Islet precursor cell (in vitro differentiated cells): Measurements from ENCODE around the gene UIMC1.
"Not testable (repeated sequence)": the region's sequence is repeated elsewhere in the genome, so short reads cannot be mapped to it uniquely, and the experiment has no call there.

Experiments used
- DNase-seq: peaks from one replicate; pipeline ENCODE4 v3.0.0-alpha.2; 2018

Gene UIMC1

GRCh38 chr5:177005619-177006264 is 837 bp downstream of the UIMC1 start:
- DNase-seq = peak; percentile 78

DNA sequence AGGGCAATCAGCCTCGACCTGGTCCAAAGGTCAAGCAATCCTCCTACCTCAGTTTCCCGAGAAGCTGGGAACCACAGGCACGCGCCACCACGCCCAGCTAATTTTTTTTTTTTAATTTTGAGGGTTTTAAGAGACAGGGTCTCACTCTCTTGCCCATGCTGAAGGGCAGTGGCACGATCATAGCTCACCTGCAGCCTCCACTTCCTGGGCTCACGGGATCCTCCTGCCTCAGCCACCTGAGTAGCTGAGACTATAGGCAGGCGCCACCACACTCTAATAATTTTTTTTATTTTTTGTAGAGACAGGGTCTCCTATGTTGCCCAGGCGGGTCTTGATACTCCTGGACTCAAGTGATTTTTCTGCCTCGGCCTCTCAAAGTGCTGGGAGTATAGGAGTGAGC is 1.6 kb downstream of the UIMC1 start:
- no peak for DNase-seq

DNA sequence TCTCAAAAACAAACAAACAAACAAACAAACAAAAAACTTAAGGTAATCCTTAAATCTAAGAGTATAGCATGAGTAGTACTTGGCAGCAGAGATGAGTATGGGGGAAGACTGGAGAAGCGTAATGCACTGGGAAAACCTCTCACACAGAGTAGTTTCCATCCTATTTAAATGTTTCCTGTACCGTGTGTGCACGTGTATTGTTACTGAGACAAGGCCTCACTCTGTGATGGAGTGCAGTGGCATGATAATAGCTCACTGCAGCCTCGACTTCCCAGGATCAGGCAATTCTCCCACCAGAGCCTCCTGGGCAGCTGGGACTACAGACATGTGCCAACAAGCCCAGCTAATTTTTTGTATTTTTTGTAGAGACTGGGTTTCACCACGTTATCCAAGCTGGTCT is 2.9 kb downstream of the UIMC1 start:
- no peak for DNase-seq

- not testable (repeated sequence) for DNase-seq
Measured at GRCh38 chr5:176999526-176999925, 7.1 kb downstream of the UIMC1 start.

GRCh38 chr5:176998828-176999227 is 7.8 kb downstream of the UIMC1 start:
- DNase-seq = no peak

- no peak for DNase-seq
Measured at GRCh38 chr5:176996780-176997179, 9.8 kb downstream of the UIMC1 start.

GRCh38 chr5:176995896-176996767 is 10.4 kb downstream of the UIMC1 start:
- DNase-seq = no peak

- DNase-seq = no peak
Measured at GRCh38 chr5:176995122-176995490, 11.5 kb downstream of the UIMC1 start.

DNA sequence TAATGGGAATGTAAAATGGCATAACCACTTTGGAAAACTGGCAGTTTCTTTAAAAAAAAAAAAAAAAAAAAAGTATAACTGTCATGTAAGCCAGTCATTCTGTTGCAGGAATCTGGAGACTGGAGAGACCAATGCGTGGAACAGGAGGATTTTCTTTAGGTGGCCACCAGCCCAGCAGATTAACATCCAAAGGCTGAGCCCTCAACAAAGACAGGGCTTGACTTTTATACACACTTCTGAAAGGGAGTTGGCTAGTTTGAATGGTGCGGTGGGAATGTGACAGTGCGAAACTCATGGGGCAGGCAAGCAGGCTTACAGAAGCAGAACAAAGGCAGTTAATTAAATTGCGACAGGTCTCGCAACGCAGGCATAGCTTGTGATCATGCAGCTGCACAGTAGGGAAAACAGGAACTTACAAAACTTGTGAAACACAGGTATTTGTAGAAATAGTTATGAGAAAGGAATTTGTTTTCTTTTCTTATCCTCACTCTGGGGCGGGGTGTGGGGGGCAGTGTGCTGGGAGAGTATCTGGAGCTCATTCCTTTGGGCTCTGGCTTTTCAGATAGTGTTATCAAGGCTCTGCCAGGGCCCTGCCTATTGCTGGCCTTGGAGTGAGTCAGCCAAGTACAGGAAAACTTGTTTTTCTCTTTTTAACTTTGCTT is 12.0 kb downstream of the UIMC1 start:
- DNase-seq = peak; percentile 53

GRCh38 chr5:176993081-176993480 is 13.5 kb downstream of the UIMC1 start:
- not testable (repeated sequence) for DNase-seq

- no peak for DNase-seq
Measured at GRCh38 chr5:176987583-176987982, 19.0 kb downstream of the UIMC1 start.

DNA sequence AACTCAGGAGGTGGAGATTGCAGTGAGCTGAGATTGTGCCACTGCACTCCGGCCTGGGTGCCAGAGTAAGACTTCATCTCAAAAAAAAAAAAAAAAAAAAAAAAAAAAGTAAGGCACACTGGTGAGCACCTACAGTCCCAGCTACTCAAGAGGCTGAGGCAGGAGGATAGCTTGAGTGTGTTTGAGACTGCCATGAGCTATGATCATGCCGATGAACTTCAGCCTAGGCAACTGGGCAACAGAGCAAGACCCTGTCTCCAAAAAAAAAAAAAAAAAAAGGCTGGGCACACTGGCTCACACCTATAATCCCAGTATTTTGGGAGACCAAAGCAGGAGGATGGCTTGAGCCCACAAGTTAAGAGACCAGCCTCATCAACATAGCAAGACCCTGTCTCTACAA is 20.3 kb downstream of the UIMC1 start:
- no peak for DNase-seq

- DNase-seq = no peak
Measured at GRCh38 chr5:176985516-176985915, 21.1 kb downstream of the UIMC1 start.

DNA sequence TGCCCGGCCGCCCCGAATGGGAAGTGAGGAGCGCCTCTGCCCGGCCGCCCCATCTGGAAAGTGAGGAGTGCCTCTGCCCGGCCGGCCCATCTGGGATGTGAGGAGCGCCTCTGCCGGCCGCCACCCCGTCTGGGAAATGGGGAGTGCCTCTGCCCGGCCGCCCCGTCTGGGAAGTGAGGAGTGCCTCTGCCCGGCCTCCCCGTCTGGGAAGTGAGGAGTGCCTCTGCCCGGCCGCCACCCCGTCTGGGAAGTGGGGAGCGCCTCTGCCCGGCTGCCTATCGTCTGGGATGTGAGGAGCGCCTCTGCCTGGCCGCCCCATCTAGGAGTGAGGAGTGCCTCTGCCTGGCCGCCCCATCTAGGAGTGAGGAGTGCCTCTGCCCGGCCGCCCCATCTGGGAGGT is 22.4 kb downstream of the UIMC1 start:
- not testable (repeated sequence) for DNase-seq

DNA sequence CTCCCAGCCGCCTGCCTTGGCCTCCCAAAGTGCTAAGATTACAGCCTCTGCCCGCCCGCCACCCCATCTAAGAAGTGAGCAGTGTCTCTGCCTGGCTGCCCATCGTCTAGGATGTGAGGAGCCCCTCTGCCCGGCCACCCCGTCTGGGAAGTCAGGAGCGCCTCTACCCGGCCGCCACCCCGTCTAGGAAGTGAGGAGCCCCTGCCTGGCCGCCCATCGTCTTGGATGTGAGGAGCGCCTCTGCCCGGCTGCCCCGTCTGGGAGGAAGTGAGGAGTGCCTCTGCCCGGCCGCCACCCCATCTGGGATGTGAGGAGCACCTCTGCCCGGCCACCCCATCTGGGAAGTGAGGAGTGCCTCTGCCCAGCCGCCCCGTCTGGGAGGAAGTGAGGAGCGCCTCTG is 23.0 kb downstream of the UIMC1 start:
- not testable (repeated sequence) for DNase-seq

- DNase-seq = not testable (repeated sequence)
Measured at GRCh38 chr5:176983112-176983511, 23.5 kb downstream of the UIMC1 start.

DNA sequence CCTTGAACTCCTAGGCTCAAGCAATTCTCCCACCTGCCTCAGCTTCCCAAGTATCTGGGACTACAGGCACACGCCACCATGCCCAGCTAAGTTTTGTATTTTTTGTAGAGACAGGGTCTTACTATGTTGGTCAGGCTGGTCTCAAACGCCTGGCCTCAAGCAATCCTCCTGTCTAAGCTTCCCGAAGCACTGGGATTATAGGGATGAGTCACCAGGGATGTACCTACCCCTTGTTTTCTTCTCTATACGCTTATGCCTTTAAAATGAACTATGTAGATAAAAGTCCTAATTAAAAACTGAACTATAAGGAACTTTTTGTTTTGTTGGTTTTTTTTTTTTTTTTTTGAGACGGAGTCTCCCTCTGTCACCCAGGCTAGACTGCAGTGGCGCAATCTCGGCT is 25.8 kb downstream of the UIMC1 start:
- DNase-seq = no peak

DNA sequence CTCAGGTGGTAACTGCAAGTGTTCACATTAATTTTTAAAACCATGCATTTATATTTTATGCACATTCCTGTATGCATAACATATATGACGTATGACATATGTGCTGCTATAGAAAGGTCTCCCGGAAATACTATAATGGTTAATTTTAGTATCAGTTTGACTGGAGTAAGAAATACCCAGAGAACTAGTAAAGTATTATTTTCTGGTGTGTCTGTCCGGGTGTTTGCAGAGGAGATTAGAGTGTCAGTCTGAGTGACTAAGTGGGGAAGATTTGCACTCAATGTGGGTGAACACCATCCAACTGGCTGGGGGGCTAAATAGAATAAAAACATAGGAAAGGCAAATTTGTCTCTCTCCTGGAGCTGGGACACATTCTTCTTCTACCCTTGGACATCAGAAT is 26.9 kb downstream of the UIMC1 start:
- no peak for DNase-seq

GRCh38 chr5:176965633-176966032 is 40.9 kb downstream of the UIMC1 start:
- no peak for DNase-seq

- no peak for DNase-seq
Measured at GRCh38 chr5:176959051-176959450, 47.5 kb downstream of the UIMC1 start.

DNA sequence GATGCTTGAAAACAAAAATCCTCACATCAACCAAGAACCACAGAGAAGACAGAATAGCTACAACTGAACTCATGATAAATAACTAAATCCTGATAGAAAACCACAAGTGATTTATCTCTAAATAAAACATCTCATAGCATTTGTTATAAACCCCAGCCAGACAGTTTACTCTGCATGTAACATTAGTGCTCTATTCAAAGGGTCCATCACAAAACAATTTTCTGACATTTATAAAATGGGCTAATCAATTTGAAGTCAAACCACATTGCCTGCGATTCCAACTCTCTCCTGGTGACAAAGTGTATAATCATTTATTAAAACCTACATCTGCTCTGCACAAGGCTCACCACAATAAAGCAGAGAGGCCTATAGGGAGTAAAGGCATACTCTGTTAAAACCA is 49.8 kb downstream of the UIMC1 start:
- DNase-seq = no peak

DNA sequence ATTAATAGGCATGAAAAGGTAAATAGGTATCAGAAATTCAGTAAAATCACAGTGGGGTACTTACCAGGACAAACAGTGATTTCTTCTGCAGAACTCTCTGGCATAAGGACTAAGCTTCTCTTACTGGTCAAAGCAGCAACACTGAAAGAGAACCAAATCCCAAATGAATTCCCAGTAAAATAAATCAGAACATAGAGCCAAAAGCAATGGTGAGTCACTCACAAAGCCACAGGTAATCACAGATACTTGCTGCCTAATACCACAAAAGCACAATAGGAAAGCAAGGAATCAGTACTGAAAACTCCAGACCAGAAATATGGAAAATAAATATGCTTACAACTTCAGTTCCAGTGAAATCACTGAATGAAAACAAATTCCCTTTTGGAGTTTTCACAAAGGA is 50.7 kb downstream of the UIMC1 start:
- no peak for DNase-seq

- DNase-seq = no peak
Measured at GRCh38 chr5:176954050-176954449, 52.5 kb downstream of the UIMC1 start.
